Dermis microvascular lymphatic vessel endothelial cell (primary cell): Measurements from ENCODE around the gene DIAPH2. TPM values are rescaled to one million over a fixed set of nuclear protein-coding genes. Genes with fewer than 3 reads are reported as not detected.

Experiments
- DNase-seq, 2 donors: peaks; one replicate each; pipeline versions ENCODE4 v3.0.0 to v3.0.0-alpha.2; 2010; ENCODE audit warnings: low read depth in 2 of 2
- total RNA-seq: library from RNA; depleted of rRNA; stranded (reverse); fragments of >200 nt; gene quantifications from 2 replicates; pipeline ENCODE4 v1.2.1, GENCODE V29; 2014

The DIAPH2 gene
- total RNA-seq, 1 donor from 2014 or later = 17.8 TPM

DNA sequence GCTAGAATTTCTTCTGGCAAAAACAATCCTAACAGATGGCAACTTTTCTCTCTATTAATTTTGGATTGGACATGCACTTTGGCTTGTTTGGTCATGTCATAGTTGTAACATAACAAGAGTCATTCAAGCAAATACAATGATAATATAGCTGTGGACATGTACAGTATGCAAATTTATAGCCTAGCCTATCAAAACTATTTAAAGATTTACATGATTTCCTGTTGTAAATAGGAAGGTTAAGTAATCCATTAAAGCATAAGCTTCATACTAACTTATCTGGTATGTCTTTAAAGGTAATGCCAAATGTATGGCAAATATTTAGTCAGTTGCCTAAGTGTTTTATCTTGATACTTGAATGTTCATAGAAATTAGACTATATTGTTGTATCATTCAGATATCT, 244.4 kb downstream of the DIAPH2 start:
- no peak for DNase-seq

DNA sequence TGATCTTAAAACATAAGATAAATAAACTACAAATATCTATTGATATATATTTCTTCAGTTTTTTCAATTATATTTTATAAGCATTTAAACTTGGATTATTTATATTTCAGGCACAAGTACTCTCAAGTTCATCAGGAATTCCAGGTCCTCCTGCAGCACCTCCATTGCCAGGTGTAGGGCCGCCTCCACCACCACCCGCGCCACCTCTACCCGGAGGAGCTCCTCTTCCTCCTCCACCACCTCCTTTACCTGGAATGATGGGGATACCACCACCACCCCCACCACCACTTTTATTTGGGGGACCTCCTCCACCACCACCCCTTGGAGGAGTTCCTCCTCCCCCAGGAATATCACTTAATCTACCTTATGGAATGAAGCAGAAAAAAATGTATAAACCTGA, 273.1 kb downstream of the DIAPH2 start:
- no peak for DNase-seq

DNA sequence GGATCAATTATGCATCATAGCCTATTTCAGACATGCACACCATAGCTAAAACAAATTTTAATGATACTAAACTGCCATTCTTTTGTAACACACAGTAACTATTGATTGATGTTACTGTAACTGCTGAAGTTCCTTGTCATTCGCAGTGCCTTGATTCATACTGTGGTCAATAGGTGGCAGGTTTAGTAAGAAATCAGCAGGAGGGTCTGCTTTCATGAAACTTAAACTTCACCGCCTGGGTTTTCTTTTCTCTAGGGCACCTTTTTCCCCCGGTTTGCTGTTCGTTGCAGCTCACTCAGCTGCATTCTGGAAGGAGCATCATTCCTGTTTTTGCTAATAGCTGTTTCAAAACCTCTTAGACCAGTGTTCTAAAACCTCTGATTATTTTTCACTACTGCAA, 287.2 kb downstream of the DIAPH2 start:
- DNase-seq = no peak

DNA sequence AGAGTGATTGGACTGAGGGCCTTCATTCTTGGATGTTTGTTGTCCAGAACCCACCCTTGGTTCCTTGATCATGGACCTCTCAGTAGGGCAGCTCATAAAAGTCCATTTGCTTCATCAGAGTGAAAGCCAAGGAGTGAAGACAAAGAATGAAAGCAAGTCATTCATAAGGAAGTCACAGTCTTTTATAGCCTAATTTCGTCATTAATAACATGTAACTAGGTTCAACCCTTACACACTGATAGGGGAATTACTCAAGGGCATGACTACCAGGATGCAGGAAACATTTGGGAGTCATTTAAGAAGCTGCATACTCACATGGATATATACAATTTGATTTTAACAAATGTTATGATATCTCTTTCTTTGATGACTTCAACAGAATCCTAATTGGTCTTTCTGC, 294.3 kb downstream of the DIAPH2 start:
- no peak for DNase-seq

DNA sequence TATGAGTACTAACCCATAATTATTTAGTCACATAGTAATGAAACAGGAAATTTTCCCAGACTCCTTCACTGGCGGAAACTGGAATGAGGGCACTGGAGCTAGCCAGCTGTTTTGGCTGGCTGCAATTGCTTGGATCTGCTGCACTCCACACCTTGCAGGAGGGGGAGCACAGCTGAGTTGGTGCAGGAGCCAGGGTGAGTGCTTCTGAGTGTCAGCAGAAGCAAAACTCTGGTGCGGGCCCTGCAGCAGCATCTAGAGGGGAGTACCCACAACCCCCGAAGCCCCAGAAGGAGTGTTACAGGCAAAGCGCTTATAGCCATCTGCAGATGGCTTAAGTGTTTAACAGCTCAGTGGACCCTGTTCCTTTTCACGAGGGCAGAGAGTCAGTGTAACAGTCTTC, 295.1 kb downstream of the DIAPH2 start:
- no peak for DNase-seq

DNA sequence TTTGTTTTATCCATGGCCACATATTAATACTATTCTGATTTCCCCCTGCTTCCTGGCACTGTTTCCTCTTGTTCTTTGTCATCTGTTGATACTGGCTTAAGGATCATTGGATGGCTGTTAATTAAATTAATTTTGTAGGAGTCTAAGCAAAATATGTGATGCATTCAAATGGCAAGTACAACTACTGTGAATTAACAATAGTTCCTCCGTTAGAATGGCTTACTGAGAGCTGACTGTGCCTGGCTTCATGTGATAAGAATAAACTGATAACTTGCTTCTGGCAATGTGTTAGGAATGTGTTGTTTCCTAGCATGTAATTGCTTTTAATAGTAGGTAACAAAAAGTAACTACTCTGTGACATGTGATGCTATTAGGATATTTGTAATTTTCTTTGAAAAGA, 297.5 kb downstream of the DIAPH2 start:
- peak in 1 of 2 donors; percentile 18 for DNase-seq

DNA sequence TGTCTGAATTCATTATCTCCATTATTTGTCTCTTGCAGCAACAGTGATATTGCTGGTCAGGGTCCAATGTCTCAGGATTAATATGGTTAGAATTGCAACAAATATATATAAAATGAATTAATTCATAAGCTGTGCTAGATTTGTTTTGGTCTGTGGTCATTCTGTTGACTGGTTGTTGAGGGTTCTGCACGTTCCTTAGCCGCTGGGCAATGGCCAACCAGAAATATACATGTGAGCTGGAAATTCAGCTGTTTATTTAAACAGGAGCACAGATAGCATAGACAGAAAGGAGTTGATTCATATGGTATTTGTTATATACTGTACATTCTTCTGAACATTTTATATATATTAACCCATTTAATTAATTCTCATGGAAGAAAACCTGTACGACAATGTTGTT, 299.9 kb downstream of the DIAPH2 start:
- no peak for DNase-seq

DNA sequence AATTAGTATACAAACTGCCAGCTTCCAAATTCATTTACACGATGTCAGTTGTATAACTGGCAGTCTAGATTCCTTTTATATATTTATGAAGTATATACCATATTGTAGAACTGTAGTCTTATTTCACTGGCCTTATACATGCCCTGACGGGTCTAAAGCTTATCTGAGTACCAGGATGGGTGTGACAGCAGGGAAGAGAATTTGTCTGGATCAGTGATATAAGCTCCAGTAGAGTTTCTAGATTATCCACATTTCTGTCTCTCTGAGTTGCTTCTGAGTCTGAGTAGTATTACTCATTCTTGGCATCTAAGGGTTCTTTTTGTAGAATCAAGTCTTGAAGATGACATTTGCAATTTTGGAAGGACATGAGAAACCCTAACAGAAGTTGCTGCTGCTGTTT, 300.4 kb downstream of the DIAPH2 start:
- no peak for DNase-seq

DNA sequence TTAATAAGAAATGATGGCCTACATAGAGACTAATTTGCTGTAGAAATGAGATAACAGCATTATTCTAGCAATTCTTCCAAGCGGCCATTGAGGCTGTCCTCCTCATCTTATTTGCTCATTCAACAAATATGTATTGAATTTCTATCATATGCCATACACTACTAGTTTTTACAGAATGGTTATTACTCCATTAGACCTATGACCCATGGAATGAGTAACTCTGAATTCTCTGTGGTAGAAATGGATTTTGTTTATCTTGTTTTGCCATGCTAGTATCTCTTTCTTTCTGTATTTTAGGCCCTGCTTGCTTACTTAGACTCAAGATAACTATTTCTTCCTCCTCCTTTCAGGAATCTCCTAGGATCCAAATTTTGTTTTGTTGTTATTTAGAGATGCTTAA, 302.6 kb downstream of the DIAPH2 start:
- DNase-seq = no peak

DNA sequence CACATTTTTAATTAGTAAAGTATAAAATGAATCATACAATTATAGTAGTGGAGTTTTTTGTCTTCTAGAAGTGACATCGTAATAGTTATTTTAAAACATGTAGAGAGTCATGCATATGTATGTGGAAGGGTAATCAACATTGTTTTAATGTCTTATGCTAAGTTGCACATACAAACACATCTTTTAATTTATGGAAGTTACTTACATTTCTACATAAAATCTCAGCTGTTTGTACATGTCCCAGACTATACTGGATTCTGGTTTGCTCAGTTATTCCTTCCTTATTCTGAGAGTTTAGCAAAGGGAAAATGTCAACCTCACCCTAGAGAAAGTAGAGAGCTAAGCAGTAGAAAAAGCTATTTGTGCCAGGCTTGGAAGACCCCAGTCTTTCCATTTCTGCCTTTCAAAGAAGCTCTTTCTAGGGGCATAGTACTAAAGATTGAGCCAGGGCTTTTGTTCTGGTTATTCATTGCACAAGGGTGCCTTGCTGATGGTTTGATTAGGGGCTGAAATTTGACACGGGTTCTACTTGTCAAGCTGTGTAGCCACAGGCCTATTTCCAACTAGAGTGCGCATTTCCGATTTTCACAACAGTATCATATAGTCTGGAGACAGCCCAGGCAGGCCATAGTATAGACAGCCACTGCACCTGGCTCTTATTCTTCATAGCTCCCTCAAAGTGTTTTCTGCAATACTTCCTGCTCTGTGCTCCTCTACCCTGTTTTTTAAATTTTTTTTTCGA, 305.4 kb downstream of the DIAPH2 start:
- DNase-seq = no peak

DNA sequence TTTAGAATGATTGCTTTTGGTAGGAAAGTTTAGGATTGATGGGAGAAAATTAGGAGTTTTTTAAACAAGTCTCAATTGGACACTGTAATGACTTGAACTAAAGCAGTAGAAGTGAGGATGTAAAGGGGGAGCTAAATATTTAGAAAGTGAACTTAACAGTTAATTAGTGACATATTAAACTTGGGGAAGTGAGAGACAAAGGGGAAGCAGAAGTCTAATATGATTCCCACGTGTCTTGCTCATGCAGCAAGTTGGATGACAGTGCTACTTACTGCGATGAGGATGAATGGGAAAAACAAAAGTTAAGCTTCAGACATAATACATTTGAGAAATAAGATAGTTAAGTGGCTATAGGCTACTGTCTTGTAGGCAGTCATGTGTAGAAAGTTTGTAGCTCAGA, 309.5 kb downstream of the DIAPH2 start:
- DNase-seq = no peak

DNA sequence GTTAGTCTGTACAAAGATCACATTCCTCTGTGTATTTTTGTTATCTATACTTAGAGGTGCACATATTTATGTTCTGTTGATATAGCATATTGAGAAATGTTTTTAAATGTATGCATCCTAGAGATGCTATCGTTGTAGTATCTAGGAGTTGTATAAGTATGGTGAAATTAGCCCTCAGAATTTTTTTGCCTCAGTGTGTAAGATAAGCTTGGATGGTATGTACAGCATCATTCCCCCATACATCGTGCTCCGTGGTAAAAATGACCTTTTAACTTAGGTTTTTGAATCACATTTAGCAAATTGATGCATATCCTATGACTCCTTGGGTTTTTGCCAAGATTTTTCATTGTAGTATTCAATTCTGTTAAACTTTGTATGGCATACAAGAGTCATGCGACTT, 312.6 kb downstream of the DIAPH2 start:
- DNase-seq = peak in 1 of 2 donors; percentile 15

DNA sequence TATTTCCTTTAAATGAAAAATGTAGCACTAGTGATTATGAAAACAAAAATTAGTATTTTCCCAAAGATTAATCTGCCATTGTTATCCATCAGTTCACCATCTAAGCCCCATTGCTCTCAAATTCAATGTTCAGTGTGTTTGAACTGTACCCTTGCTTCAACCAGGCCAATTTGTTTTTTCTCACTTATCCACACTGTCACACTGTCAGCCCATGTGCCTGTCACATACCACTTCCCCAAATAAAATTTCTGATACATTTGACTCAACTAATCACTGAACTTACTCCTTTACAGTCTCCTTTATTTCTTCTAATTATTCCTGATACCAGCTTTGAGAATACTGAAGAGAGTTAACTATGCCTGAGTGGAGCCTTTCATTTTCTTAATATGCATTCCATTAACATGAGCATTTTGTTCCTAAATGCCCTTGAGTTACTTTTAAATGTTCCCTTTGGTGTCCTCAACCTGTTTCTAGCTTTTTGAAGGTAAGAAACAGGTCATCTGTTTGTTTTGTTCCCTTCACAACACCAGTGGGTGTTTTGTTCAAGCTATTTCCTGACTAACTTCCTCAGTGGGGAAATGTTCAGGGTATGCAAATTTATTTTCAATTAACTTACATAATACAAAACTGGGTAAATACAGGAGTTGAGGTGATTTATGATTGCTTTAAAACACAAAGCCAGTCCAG, 316.2 kb downstream of the DIAPH2 start:
- DNase-seq = peak in 1 of 2 donors; percentile 3

DNA sequence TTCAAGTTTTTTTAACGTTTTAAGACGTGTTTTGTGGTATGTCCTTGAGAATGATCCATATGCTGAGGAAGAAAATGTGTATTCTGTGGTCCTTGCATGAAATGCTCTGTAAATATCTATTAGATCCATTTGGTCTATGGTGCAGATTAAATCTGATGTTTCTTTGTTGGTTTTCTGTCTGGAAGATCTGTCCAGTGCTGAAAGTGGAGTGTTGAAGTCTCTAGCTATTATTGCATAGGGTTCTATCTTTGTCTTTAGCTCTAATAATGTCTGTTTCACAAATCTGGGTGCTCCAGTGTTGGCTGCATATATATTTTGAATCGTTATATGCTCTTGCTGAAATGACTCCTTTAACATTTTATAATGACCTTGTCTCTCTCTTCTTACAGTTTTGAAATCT, 321.5 kb downstream of the DIAPH2 start:
- DNase-seq = no peak

DNA sequence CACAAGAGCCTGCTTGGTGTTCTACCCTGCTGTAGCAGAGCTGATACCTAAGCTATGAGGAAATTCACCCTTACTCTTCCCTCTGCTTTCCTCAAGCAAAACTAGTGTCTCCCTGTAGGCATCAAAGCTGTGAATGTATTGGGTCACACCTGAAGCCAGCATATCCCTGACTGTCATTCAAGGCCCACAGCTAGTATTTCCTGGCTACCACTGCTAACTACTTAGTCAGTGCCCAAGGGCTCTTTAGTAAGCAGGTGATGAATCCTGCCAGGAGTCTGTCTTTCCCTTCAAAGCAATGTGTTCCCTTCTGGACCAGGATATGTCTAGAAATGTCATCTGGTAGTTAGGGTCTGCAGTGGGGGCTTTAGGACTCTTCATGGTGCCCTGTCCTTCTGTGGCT, 324.7 kb downstream of the DIAPH2 start:
- no peak for DNase-seq

DNA sequence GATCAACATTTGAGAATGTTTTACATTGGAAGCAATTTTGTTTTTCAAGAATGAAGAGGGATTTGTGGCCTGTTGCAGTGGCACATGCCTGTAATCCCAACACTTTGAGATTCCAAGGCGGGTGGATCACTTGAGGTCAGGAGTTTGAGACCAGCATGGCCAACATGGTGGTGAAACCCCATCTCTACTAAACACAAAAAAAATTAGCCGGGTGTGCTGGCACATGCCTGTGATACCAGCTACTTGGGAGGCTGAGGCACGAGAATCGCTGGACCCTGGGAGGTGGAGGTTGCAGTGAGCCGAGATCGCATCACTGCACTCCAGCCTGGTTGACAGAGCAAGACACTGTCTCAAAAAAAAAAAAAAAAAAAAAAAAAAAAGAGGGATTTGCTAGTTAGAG, 326.9 kb downstream of the DIAPH2 start:
- no peak for DNase-seq

DNA sequence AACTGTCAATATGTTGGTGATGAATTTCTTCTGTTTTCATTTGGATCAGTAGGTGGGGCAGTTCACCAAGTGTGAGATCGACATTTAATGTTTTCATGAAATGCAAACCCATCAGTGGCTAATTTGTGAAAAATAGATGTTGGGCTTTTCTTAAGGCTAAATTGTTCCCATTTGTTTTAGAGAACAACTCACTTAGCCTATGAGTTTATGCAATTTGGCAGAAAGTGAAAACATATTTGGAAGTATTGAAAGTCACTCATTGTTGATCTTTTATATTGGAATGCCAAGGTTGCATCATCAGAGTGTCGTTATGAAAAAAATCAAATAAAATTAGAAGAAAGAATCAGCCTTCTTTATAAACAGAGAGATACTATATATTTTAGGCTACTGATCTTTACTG, 331.5 kb downstream of the DIAPH2 start:
- no peak for DNase-seq

DNA sequence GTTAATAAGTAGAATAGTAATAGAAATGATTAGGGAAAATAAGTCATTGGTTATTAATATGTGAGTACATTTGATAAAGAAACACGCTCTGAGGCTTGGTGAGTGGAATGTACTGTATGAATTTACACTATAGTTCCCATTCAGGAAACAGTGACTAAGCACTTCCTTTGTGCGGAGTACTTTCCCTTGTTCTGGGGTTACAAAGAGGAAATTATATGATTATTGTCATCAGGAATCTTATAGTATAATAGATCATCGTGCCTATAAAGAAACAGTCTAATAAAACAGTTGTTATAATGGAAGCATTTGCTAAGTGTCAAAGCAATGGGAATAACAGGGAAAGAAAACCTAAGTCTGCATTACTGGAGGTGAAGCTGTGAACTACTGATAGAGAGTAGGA, 337.0 kb downstream of the DIAPH2 start:
- peak; percentile 51 to 69 for DNase-seq

DNA sequence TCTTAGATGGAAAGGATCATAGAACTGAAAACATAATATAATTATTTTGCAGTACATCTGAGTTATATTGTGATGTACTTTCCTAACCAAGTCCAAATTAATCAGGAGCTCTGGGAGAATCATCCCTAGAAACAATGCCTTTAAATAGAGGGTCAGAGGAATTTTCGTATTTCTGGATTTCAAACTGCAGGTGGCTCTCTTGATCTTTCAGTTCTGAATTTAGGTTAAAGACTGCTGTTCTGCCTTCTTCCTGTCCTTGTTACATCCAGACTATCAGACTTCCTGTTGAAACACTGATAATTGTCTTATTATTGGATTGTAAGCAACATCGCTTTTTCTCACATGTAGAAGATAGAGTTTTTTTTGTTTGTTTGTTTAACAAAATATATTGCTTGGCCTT, 341.8 kb downstream of the DIAPH2 start:
- peak; percentile 14 to 43 for DNase-seq

DNA sequence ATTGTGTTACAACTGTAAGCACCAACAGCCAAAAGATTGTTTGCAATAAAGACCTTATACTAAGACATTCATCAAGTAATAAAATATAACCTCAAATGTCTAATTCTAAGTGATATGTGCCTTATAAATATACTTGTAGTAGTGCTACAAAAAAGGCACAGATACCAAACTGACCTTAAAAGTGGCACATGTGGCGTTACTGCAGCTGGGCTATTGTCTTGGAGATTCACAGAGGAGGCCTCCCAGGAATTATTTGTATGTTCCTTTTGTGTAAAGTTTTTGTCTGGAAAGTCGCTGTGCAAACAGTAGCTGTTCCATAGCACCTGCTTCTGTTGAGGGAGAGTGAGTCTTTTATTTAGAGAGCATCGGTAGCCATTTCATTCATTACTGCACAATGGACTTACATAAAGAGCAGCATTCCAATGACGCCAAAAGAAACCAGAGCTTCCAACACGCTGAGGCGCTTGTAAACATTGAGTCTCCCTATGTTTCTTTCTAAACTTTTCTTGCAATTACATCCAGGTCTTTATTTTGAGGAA, 342.8 kb downstream of the DIAPH2 start:
- no peak for DNase-seq

DNA sequence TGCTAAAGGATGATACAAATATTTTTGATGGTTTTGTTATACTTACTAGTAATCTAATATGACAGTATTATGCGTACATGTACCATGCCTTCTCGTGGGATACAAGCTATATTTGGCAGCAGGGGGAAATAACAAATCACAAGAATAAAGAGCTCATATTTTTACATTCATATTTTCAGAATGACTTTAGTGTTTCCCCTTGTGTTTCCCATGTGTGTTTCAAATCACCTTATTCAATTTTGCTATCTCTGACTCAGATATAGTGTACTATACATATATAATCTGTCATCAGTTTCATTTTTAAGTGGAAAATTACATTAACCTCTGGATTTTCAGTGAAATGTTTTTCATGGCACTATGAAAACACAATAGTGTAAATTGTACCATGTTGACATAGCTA, 345.8 kb downstream of the DIAPH2 start:
- no peak for DNase-seq

DNA sequence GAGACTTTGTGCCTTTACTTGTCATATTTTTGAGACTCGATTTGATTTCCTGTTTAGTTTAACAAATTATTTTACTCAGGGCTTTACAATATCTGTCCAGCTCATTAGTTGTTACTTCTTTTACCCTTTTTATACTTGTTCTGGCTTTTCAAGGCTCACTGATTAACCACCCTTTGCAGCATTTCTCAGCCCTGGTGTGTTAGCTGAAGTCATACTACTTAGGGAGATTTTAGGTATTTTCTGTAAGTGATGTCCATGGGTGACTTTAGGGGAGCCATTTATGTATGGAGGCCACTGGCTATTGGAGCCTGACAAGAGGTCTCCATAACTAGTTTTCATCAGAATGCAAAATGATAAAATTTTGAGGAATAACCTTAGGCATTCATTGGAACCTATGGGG, 346.3 kb downstream of the DIAPH2 start:
- DNase-seq = no peak

DNA sequence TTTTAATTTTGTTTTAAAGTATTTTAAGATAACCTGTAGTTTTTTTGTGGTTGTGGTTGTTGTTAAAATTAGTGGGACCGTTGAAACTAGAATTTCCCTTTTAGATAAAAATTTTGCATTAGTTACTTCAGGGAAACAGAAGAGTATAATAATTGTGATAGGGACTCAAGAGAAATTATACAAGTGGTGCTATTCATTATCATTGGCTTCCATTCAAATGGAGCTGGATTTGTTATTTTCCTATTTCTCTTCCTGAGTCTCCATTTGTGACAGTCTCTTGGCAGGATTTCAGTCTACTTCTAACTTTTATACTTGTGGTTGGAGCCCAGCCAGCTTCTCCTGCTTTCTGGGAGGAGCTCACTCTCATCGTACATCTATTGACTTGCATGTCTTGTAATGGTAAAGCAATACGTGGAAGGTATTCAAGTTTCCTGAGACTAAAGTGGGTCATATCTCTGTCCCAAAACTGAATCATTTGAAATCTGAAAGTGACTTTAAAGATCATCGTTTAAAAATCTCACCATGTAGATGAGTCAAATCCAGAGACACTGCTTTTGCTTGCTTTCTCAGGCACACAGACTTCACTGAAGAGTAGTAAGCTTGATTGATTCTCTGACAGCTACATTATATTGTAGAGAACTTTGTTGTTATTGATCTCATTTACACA, 354.9 kb downstream of the DIAPH2 start:
- peak; percentile 17 to 84 for DNase-seq
